ENCODE measurements around the gene IRF8. TPM values are rescaled to one million over a fixed set of nuclear protein-coding genes. Genes with fewer than 3 reads are reported as not detected.
A peak's percentile ranks its signal among the peaks of the same experiment; 100 is the strongest.

Gene IRF8
- total RNA-seq, 2 donors from 2014 or later: 6.2 to 8.2 TPM

GRCh38 chr16:85935391-85935973 lies 36.5 kb downstream of the IRF8 start:
- Histone ChIP-seq H3K4me1 (no peaks in the 10 kb centered on the region), H3K9me3 (no peaks in the 10 kb centered on the region), H3K4me3 (no peak overlapping the region), H3K27ac (no peak overlapping the region), H3K27me3 (no peaks in the 10 kb centered on the region), H3K36me3 (replicated peaks in 1 of 2; ENCODE audit: insufficient read depth in 1 of 2, low read depth in 2 of 2) (no peaks in the 10 kb centered on the region)
- DNase-seq: no peak
- no peak for ATAC-seq
- no peak for TF ChIP-seq POLR2A (IDR thresholded peaks at IDR 0.05)
- TF ChIP-seq, protein P1, sequence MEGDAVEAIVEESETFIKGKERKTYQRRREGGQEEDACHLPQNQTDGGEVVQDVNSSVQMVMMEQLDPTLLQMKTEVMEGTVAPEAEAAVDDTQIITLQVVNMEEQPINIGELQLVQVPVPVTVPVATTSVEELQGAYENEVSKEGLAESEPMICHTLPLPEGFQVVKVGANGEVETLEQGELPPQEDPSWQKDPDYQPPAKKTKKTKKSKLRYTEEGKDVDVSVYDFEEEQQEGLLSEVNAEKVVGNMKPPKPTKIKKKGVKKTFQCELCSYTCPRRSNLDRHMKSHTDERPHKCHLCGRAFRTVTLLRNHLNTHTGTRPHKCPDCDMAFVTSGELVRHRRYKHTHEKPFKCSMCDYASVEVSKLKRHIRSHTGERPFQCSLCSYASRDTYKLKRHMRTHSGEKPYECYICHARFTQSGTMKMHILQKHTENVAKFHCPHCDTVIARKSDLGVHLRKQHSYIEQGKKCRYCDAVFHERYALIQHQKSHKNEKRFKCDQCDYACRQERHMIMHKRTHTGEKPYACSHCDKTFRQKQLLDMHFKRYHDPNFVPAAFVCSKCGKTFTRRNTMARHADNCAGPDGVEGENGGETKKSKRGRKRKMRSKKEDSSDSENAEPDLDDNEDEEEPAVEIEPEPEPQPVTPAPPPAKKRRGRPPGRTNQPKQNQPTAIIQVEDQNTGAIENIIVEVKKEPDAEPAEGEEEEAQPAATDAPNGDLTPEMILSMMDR (IDR thresholded peaks at IDR 0.05): no peak
- WGBS, 2 donors: 40 to 44% methylated on average over 13 of the region's 13 CpGs
- intact Hi-C loops (cut with DNase I): no loop called here

- Histone ChIP-seq H3K4me3 (no peak overlapping the region), H3K27ac (no peak overlapping the region), H3K36me3 (replicated peaks in 1 of 2; ENCODE audit: insufficient read depth in 1 of 2, low read depth in 2 of 2) (no peaks in the 10 kb centered on the region), H3K9me3 (no peaks in the 10 kb centered on the region), H3K27me3 (no peaks in the 10 kb centered on the region), H3K4me1 (no peaks in the 10 kb centered on the region)
- 40 to 53% methylated on average over 22 of the region's 22 CpGs for WGBS, 2 donors
- TF ChIP-seq POLR2A (IDR thresholded peaks at IDR 0.05): no peak
- TF ChIP-seq, protein P1 (IDR thresholded peaks at IDR 0.05): no peak
- intact Hi-C loops (cut with DNase I): no loop called here
- DNase-seq: peak in 1 of 4 donors; percentile 30
- no peak for ATAC-seq
These were observed 37.2 kb downstream of the IRF8 start for GRCh38 chr16:85935974-85936760.

DNA sequence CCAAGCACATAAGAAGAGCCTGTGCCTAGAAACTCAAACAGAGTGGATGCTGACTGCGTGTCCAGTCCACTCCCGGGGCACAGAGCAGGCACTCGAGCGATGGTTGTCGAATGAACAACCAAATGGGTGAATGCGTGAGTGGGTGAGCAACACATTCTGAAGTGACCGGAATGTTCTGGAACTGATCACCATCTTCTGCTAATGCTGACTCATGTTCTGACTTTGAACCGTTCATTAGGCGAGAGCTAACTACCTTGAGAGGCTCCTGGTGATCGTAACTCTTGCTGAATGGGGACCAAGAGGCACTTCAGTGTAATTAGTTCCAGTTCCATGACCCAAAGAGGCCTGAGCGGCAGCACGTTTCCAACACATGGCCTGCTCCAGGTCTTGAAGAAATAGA lies 37.9 kb downstream of the IRF8 start:
- H3K9me3 ChIP-seq: no peaks in the 10 kb centered on the region
- intact Hi-C loops (cut with DNase I): no loop called here
- ATAC-seq: no peak
- 70 to 78% methylated on average over 12 of the region's 12 CpGs for WGBS, 2 donors
- DNase-seq: no peak
- no peaks in the 10 kb centered on the region for H3K4me1 ChIP-seq
- no peaks in the 10 kb centered on the region for H3K36me3 ChIP-seq (replicated peaks in 1 of 2; ENCODE audit: insufficient read depth in 1 of 2, low read depth in 2 of 2)
- H3K27me3 ChIP-seq: no peaks in the 10 kb centered on the region
- no peak overlapping the region for H3K4me3 ChIP-seq
- no peak overlapping the region for H3K27ac ChIP-seq
- no peak for TF ChIP-seq POLR2A (IDR thresholded peaks at IDR 0.05)
- TF ChIP-seq, protein P1 (IDR thresholded peaks at IDR 0.05): no peak

- Histone ChIP-seq H3K4me3 (no peak overlapping the region), H3K27me3 (no peaks in the 10 kb centered on the region), H3K4me1 (no peaks in the 10 kb centered on the region), H3K27ac (no peak overlapping the region), H3K9me3 (no peaks in the 10 kb centered on the region), H3K36me3 (replicated peaks in 1 of 2; ENCODE audit: insufficient read depth in 1 of 2, low read depth in 2 of 2) (no peaks in the 10 kb centered on the region)
- ATAC-seq (no peak), DNase-seq (peak in 2 of 4 donors; percentile 17 to 32)
- WGBS, 2 donors: 23 to 30% methylated on average over 5 of the region's 5 CpGs
- intact Hi-C loops (cut with DNase I): no loop called here
- TF ChIP-seq POLR2A (IDR thresholded peaks at IDR 0.05): no peak
- TF ChIP-seq, protein P1 (IDR thresholded peaks at IDR 0.05): no peak
These were observed 41.3 kb downstream of the IRF8 start for GRCh38 chr16:85940214-85940613.
